HL-60/S4 (cell line): Measurements from ENCODE around the gene MYOD1.

Experiments
- in situ Hi-C: fragments of 300-500 bp; cut with MboI; formaldehyde crosslinking; loops from 2 replicates; pipeline ENCODE4 v1.14.3; 2022; ENCODE audit warnings: low sequenced_read_pairs

Gene MYOD1

DNA sequence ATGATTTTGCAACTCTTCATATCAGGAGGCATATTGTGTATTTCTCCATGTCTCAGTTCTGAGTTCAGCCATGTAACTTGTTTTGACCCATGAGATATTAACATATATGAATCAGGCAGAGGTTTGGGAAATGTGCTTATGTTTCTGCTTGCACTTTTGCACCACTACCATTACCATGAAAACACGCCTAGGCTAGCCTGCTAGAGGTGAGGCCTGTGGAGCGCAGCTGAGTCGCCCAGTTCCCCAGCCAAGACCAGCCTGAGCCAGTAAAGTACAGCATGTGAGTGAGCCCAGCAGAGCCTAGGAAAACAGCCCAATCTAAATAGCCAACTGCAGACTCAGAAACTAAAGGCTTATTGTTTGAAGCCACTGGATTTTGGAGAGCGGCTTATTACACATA, 18.4 kb upstream of the MYOD1 start:
- in situ Hi-C loops, result no loop called here

GRCh38 chr11:17702876-17703275, 16.5 kb upstream of the MYOD1 start:
- in situ Hi-C loops, result no loop called here

- in situ Hi-C loops, result no loop called here
These were observed 15.4 kb upstream of the MYOD1 start for GRCh38 chr11:17703951-17704350.

DNA sequence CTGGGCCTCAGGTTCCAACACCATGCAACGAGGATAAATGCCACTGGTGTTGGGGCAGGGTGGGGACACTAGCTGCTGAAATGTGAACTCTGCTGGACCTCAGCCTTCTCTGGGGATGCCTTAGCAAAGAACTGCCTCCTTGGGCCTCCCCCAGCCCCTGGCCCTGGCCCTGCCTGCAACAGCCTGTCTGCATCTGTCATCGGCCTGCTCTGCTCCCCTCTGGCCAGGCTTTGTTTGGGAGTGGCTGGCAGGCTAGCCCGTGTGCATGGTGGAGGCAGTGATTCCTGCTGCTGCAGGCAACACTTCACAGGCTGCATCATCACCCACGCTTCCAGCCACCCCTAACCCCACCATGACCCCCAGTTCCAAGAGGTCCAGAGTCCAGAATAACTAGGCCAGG, 11.5 kb upstream of the MYOD1 start:
- in situ Hi-C loops, result no loop called here

DNA sequence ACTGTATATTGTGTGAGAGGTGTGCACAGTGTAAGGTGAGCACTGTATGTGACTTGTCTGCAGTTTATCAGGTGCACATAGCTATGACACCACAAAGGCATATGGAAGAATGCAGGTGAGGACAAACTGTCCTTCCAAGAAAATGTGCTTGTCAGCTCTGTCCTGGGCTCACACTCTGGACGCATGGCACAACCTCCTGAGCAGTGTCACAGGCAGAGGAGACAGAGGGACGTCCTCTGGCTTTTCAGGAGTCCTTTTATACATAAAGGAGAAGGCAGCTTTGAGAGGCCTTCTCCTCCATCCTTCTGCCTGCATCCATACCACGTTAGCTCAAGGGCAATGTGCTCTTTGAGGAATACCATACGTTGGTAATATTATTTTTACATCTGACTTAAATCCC, 7.5 kb upstream of the MYOD1 start:
- in situ Hi-C loops, result no loop called here

DNA sequence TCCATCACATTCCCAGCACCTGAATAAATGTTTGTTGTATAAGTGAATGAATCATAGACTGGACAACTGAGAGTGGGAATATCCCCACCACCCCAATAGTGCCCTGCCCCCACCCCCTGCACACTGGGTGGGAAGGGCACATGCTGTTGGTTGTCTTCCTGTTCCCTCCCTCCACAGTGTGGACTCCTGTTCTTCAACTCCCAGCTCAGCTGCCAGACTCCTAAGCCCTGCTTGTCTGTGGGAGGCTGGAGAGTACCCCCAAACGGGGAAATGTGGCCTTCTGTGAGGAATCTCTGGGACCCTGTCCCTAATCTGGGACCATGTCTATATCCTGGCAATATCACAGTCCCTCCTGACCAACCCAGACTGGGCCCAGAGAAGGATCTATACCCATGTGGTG, 5.5 kb upstream of the MYOD1 start:
- in situ Hi-C loops, result no loop called here

DNA sequence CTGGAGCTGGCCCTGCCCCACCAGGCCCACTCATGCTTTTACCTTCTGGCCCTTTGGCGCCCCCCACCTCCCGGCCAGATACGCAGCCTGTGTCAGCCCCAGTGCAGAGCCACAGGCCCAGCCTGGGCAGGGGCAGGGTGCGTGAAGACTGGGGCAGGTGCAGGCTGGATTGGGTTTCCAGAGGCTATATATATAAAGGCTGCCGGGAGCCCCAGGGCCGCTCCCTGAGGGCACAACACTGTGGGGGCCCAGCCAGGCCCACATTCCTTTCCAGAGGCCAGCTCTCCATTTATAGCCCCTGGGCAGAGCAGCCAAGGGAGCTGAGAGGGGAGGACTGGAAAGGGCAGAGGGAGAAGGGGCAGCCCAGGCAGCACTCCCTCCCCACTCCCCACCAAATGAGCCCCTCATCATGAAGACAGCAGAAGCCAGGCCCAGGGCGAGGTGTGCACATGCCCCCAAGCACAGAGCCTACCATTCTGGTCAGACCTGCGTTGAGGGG, 5.0 kb upstream of the MYOD1 start:
- in situ Hi-C loops, result no loop called here

- in situ Hi-C loops, result no loop called here
These were observed 4.5 kb upstream of the MYOD1 start for GRCh38 chr11:17714870-17715269.

- in situ Hi-C loops, result no loop called here
These were observed 2.6 kb upstream of the MYOD1 start for GRCh38 chr11:17716807-17717206.

GRCh38 chr11:17718015-17718414, 1.4 kb upstream of the MYOD1 start:
- in situ Hi-C loops, result no loop called here

- in situ Hi-C loops, result no loop called here
These were observed 835 bp upstream of the MYOD1 start for GRCh38 chr11:17718510-17718962.

DNA sequence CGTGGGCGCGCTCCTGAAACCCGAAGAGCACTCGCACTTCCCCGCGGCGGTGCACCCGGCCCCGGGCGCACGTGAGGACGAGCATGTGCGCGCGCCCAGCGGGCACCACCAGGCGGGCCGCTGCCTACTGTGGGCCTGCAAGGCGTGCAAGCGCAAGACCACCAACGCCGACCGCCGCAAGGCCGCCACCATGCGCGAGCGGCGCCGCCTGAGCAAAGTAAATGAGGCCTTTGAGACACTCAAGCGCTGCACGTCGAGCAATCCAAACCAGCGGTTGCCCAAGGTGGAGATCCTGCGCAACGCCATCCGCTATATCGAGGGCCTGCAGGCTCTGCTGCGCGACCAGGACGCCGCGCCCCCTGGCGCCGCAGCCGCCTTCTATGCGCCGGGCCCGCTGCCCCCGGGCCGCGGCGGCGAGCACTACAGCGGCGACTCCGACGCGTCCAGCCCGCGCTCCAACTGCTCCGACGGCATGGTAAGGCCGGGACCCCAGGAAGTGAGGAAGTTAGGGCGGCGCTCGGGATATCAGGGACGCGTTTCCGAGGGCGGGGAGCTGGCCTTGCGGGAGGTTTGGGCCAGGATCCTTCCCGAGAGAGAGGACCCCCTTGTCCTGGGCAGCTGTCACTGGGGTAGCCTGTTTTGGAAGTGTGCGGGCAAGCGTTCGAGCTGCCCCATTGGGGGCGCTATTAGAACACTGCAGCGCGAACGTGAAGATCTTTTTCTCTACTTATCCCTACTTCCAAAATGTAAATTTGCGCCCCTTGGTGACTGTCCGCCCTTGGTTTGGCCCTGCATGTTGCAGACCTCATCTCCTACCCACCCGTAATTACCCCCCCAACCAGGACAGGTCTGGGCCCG, 796 bp downstream of the MYOD1 start:
- in situ Hi-C loops, result no loop called here

DNA sequence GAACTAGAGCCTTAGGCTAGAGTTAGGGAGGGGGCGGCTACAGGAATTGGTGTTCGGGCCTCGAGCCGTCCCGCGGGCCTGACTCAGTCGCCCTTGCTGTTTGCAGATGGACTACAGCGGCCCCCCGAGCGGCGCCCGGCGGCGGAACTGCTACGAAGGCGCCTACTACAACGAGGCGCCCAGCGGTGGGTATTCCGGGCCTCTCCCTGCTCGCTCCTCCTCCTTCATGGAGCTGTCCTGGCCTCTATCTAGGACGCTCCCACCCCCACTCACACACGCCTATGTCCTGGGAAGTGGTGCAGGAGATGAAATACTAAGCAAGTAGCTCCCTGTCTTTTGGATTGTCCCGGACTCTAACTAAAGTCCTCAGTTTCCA, 1.4 kb downstream of the MYOD1 start:
- in situ Hi-C loops, result no loop called here

- in situ Hi-C loops, result no loop called here
These were observed 2.0 kb downstream of the MYOD1 start for GRCh38 chr11:17721242-17721999.

- in situ Hi-C loops, result no loop called here
These were observed 2.8 kb downstream of the MYOD1 start for GRCh38 chr11:17722000-17722643.

- in situ Hi-C loops, result no loop called here
These were observed 4.9 kb downstream of the MYOD1 start for GRCh38 chr11:17724020-17724908.

DNA sequence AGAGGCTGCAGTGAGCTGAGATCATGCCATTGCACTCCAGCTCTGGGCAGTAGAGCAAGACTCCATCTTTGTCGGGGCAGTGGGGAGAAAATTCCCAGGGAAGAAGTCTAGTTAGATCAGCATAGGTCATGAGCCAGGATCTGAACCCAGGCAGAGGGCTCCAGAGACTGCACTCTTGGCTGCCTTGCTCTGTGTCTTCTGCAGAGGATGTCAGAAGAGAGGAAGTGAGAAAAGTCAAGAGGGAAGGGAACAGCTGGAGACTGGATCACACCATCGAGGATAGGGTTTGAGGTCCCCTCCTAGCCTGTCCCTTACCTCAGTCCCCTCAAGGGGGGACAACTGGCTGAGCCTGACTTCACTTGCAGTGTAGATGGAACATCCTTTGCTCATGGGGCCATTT, 5.8 kb downstream of the MYOD1 start:
- in situ Hi-C loops, result no loop called here

- in situ Hi-C loops, result no loop called here
These were observed 10.8 kb downstream of the MYOD1 start for GRCh38 chr11:17730137-17730536.

DNA sequence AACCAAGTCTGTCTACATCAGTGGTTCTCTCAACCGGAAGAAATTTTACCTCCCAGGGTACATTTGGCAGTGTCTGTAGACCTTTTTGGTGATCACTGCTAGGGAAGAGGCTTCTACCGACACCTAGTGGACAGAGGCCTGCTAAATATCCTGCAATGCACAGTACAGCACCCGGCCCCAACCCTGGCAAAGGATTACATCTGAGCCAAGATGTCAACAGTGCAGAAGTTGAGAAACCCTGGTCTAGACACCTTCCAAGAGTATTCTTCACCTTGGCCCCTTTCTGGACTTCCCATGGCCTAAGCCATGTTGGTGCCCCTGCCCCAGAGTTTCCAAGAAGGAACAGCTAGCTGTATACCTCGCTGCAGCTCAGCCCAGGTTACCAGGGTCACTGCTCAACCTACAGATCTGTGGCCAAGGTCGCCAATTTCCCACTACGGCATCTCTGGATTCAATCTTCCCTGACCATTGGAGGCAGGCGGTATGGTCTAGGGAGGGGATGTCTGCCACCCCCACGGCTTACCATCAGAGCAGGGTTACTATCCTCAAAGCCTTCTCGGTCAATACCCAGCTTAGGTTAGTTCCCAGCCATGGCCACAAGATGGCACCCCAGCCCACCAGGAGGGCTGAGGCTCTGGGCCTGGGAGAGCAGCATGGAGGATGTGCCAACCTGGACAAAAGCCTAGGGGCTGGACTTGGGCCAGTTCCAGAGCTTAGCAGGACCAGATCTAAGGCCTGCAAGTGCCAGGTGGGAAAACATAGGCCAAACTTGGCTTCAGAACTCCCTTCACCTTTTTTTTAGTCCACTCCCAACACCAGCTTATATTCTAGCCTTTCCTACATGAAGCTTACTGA, 11.5 kb downstream of the MYOD1 start:
- in situ Hi-C loops, result no loop called here

GRCh38 chr11:17733261-17733660, 13.9 kb downstream of the MYOD1 start:
- in situ Hi-C loops, result no loop called here
